ENCODE results near the gene CPED1. TPM values are rescaled to one million over a fixed set of nuclear protein-coding genes. Genes with fewer than 3 reads are reported as not detected.
"Not testable (repeated sequence)": the region's sequence is repeated elsewhere in the genome, so short reads cannot be mapped to it uniquely, and the experiment has no call there.

Gene CPED1
- polyA plus RNA-seq, 4 donors = 33.4 to 50.9 (median 36.8) TPM

DNA sequence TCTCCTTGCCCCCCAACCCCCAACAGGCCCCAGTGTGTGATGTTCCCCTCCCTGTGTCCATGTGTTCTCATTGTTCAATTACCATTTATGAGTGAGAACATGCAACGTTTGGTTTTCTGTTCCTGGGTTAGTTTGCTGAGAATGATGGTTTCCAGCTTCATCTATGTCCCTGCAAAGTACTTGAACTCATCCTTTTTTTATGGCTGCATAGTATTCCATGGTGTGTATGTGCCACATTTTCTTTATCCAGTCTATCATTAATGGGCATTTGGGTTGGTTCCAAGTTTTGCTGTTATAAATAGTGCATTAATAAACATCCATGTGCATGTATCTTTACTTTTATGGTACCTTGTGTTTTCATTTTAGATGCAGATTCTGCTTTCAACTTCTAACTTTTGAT lies 136.9 kb downstream of the CPED1 start:
- DNase-seq (ENCODE audit: low read depth in 4 of 4, low spot score in 3 of 4) = not testable (repeated sequence)

DNA sequence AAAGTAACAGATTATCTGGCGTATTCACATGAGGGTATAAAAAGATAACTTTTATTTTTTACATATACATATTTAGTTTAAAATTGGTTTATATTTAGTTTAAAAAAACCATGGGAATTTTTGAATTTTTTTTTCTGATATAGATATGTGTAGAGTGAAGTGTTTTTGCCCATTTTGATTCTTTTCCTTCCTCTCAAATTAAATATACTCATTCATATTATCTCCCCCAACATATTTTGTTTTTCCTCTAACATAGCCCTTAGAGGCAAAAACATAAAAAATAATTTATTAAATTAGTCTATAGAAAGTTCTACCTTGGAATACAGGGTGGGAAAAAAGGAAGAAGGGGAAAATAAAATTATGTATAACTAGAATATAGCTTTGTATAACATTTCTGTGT lies 137.7 kb downstream of the CPED1 start:
- no peak for DNase-seq (ENCODE audit: low read depth in 4 of 4, low spot score in 3 of 4)

DNA sequence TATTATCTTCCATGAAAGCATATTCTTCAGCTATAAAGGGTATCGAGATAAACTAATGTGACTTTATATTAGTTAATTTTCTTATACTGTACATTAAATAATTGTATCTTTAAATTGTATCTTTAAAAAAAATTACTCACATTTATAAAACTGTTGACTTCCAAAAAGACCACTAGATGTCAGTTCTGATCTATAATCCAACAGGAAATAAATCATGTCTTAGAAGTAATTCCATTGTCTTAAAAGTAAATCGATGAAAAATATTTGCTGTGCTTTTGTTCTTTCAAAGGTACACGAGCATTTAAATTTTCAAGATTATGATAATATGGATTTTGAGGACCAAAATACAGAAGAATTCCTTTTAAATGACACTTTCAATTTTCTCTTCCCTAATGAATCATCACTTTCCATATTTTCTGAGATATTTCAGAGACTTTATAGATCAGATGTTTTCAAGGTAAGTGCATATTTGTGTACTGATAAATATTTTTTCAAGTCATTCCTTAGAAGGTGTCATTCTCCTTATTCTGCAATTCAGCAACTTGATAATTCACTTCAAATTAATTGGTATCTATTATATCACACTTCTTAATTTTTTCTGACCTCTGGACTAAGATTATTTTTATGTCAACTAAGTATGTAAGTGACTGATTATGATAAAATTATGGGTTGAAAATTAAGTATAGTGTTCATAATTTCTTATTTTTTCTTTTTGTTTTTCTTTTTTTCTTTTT lies 138.5 kb downstream of the CPED1 start:
- DNase-seq (ENCODE audit: low read depth in 4 of 4, low spot score in 3 of 4) = no peak

DNA sequence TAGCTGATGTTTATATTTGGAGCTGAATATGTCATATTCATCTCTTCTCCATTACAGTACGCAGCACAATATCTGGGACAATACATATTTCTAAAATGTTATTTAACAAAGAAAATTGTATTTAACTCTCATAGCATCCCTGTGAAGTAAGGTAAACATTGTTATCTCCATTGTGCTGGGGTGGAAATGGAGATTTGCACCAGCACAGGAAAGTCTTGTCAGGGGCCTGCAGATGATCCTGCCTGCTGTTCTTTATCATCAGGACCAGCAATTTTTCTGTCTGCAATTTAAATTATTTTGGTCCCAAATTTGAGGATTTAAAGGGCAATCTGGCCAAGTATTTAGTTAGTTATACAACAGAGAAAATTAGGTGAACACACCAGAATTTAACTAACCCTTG lies 144.4 kb downstream of the CPED1 start:
- DNase-seq (ENCODE audit: low read depth in 4 of 4, low spot score in 3 of 4) = no peak

DNA sequence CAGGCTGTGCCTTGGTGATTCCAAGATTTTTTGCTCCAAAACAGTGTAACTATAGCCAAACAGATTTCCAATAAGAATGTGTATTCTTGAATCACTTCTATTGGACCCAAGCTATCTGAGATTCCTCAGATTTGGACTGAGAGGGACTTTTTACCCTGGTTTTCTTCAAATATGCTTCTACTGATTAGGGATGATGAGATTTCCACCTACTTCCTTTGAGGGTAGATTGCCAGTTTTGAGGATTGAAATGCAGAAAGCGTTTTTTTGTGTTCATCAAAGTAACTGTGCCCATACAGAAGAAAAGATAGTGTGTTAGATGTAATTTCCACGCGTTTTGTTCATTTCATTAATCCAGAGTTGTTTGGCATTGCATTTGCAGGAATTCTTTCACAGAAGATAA lies 144.9 kb downstream of the CPED1 start:
- no peak for DNase-seq (ENCODE audit: low read depth in 4 of 4, low spot score in 3 of 4)

DNA sequence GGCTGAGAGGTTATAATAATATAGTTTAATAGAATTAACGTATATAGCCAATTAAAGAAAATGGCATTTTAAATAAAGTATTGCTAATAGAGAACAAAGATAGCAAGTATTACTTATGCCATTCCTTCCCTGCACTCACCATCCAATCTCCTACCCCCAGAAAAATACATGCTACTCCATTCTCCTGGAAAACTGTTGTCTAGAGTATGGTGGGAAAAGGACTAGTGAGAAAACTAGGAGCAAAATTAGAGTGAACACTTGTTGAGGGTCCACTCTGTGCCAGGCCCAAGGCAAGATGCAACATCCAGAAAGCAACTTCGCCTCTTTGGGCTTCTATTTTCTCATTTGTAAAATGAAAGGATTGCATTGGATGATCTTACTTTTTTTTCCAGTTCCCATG lies 149.1 kb downstream of the CPED1 start:
- no peak for DNase-seq (ENCODE audit: low read depth in 4 of 4, low spot score in 3 of 4)

DNA sequence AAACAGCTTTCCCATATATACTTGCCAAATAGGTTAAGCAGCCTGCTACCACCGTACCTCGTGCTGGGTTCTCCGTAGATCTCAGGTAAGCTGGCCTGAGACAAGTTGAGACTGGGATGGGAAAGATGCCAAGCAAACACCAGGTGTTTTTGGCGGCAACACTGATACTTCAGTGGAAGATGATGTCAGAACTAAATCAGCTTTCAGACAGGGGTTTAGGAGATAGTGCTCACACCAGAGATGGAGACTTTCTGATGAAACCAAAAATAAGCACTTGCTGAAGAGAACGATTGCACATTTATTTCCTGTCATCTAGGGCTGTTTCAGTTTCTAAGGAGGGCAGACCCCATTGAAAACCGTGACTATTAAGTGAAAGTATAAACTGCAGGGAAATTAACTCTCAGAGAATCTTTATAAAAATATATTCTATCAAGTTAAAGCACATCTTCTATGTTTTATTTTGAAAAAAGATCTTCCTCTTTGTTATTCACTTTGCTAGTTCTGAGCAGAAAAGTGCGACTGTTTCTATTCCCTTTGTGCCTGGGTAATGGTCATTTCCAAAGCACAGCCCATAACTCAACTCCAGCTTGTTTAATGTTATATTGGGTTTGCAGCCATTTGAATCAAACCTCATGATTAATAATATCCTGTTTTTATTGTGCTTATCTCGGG lies 149.9 kb downstream of the CPED1 start:
- DNase-seq (ENCODE audit: low read depth in 4 of 4, low spot score in 3 of 4) = no peak

DNA sequence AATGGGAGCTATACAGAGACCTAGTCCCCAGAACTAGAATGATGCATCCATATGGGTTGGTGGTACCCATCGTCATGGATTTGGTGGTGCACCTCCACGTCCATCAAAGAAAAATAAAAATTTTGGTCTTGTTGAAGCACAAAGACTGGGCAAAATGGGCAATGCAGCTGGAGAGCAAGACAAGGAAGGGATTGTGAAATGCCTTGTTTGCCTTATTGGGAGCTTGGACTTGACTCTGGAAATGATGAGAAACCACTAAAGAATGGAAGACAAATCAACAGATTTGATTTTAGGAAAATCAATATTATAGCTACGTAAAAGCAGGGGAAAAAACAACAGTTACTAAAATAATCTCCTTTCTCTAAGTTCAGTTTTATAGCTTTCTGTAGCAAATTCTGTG lies 150.9 kb downstream of the CPED1 start:
- DNase-seq (ENCODE audit: low read depth in 4 of 4, low spot score in 3 of 4) = no peak

DNA sequence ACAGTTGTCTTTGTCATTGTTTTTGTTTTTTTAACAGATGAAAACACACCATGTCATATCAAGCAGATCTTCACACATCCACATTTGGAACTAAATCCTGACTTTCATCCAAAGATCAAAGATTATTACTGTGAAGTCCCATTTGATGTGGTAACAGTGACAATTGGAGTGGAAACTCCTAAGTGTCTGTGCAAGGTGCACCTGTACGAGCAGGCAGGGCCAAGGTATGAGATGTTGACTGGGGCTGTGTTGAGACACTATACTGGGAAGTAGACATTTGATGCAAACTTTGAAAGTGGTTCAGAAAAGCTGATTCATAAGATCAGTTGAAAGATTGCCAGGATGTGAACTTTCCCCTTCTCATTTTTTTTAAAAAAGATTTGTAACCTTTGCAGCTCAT lies 152.3 kb downstream of the CPED1 start:
- no peak for DNase-seq (ENCODE audit: low read depth in 4 of 4, low spot score in 3 of 4)

DNA sequence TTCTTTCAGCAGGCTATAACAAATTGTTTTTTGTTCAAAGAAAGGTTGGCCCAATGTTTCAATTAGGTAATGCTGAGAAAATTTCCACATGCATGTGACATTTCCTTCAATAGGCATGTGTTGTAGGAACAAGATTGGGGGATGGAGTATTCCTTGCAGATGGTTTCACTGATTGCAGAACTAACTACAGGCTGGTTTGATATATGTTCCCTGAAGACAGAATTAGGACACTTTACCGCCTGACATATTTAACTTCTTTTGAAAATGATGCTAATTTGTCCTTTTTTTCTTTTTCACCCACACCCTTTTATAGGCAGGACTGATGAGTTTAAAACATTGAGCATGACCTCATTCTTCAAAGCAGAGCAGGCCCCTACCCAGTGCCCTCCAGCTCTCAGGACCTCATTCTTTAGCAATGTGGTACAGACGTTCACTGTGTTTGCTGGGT lies 163.3 kb downstream of the CPED1 start:
- no peak for DNase-seq (ENCODE audit: low read depth in 4 of 4, low spot score in 3 of 4)

DNA sequence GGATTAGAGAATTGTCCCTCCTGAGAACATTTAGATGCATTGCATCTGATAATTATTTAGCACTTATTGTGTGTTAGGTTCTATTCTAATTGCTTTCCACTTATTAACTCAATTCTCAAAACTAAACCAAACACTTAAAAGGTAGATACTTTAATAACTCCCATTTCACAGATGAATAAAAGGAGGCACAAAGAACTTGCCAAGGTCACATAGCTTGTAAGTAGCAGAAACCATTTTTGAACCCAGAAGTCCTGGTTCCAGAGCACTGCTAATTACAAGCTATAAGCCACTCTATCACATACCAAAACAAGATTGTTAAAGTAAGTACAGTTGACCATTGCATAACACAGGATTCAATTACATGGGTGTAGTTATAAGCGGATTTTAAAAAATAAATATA lies 164.9 kb downstream of the CPED1 start:
- DNase-seq (ENCODE audit: low read depth in 4 of 4, low spot score in 3 of 4) = no peak

DNA sequence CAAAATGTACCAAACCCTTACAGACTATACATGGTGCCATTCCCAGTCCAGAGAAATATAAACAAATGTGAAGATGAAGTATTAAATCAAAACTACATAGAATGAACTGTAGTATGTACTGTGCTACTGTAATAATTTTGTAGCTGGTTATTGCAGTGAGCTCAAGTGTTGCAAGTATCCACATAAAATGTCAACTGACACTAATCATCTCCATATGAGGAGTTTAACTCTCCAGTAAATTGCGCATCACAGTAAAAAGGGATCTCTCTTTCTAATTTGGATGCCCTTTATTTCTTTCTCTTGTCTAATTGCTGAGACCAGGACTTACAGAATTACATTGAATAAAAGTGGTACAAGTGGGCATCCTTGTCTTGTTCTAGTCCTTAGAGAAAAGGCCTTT lies 165.5 kb downstream of the CPED1 start:
- no peak for DNase-seq (ENCODE audit: low read depth in 4 of 4, low spot score in 3 of 4)

DNA sequence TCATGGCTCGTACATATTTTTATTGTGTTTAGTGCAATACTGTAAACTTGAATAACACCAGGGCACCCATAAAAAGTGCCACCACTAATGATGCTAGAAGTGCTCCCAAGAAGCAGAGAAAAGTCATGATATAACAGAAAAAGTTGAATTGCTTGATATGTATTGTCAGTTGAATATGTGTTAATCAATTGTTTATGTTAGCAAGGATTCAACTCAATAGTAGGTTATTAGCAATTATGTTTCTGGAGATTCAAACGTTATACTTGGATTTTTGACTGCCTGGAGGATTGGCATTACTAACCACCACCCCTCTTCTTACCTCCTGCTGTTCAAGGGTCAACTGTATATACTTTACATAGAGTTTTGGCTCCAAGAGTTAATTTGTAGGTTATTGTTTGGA lies 168.3 kb downstream of the CPED1 start:
- DNase-seq (ENCODE audit: low read depth in 4 of 4, low spot score in 3 of 4) = no peak

DNA sequence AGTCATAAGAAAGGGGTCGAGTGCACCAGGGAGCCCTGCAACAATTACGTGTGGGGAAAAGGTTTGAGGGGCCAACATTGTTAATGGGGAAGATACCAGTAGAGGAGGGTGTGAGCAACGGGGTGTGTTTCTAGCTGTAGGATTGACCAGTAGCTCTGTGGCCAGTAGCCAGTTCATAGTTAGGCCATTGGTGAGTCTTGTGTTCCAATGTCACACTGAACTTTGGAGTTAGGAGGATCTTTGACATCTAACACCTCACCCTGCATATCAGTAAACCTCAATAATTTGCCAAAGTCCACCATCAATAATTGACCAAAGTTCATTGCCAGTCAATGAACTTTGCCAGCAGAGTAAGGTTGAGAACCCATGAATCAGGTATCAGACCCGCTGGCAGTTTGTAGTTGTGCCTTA lies 168.8 kb downstream of the CPED1 start:
- no peak for DNase-seq (ENCODE audit: low read depth in 4 of 4, low spot score in 3 of 4)

DNA sequence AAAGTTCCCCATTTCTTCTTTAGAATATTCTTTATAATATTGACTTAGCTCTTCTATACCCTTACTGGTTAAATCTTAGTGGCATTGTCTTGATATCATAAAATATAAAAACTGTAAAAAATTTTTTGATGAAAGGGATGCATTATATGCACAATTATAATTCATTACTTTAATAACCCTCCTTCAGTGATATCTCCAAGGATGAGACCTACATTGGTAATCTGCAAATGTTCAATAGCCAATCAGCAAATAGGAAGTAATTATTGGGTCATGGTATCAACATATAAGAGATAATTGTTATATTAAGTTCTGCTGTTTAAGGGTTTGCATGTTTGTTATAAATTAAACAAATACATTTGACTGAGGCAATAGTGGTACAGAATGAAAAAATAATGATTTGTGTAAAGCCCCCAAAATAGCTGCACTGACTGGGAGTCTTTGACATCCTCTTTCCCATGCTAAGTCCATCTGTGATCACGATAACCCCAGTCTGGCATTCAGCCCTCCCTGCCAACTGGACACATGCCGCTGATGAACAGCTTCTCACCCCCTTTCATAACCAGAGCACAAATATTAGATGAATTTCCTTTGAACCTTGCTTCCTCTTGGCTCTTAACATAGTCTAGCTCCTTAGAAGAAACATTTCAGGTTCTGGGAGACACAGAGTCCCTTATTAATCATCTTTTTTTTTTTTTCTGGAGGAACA lies 169.5 kb downstream of the CPED1 start:
- DNase-seq (ENCODE audit: low read depth in 4 of 4, low spot score in 3 of 4) = no peak

DNA sequence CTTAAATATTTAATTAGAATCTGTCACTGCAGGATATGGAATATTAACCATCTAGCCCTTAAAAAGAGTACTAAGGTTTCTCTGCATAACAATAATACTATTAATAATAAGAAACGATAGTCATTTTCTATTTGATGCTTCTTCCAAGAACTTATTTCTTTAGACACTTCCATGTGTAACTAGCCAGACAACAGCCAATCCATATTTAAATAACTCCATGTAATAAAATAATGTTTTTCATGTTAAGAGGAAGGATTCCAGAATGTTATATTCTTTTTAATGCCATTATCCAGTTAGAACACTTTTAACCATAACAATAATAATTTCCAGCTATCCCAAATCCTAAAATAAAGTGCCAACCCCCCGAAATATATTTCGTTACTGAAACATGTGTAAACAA lies 170.2 kb downstream of the CPED1 start:
- DNase-seq (ENCODE audit: low read depth in 4 of 4, low spot score in 3 of 4) = no peak

DNA sequence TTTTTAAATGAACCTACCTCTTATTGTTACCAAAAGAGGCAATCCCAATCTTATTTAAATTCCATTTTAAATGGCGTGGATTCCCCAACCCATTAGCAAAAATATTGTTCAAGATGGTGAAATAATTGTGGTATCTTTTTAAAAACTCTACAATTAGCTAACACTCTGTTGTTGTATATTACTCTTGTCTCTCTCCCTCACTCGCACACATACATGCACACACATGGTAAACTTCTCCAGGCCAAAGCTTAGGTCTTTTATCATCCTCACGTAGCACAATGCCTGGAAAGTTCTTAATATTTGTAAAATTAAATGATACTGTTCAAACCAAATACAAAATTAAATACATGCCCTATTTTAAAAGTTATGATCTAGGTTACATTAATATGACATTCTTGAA lies 171.0 kb downstream of the CPED1 start:
- no peak for DNase-seq (ENCODE audit: low read depth in 4 of 4, low spot score in 3 of 4)

DNA sequence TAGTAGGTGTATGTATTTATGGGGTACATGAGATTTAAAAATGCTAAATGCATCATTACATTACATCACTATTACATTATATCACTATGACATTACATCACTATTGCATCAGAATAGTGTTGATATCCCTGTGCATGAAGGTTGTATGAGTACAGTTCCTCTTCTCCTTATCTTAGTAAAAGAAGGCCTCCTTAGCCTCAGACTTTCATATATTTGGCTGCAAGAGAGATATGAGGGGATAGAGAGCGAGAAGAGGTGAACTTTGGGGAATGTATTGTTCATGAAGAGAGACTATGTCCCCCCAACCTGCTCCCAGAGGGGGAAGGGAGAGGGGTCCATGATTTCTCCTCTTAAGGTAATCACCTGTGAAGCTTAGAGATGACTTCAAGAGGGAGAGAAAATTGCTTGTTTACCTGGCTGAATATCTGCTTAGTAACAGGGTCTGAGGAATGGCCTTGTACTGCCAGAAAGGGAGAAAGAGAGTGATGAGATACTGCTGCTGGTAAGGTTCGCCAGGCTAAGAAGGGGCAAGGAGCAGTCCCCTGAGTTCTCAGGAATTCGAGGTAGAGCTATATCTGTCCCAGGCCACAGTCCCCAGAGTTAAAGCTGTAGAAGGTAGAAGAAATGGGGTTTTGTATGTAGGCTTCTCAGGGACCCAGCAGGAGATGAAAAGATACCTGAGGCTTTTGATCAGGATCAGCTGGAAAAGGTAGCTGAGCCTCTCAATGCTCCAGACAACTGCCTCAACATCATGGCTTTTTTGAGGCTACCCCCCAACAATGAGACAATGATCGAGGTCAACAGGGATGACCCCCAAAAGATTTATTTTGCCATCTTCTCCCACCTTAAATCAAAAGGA lies 171.9 kb downstream of the CPED1 start:
- DNase-seq (ENCODE audit: low read depth in 4 of 4, low spot score in 3 of 4) = no peak

DNA sequence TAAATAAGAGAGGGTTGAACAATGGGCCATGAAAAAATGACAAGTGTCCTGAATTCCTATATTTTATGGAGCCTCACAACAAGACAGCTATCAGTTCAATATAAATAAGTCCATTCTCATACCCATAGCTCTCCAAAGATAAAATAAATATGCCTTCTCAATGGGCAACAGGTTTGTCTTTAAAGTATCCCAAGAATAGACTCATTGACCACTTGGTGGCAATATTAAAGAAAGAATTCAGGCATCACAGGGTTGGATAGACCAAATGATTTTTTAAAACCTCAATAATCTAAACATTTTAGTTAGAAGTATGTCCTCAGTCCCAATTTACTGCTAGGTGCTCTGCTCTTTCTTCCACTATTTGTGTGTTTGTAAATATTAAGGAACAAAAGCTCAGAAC lies 175.2 kb downstream of the CPED1 start:
- DNase-seq (ENCODE audit: low read depth in 4 of 4, low spot score in 3 of 4) = no peak

DNA sequence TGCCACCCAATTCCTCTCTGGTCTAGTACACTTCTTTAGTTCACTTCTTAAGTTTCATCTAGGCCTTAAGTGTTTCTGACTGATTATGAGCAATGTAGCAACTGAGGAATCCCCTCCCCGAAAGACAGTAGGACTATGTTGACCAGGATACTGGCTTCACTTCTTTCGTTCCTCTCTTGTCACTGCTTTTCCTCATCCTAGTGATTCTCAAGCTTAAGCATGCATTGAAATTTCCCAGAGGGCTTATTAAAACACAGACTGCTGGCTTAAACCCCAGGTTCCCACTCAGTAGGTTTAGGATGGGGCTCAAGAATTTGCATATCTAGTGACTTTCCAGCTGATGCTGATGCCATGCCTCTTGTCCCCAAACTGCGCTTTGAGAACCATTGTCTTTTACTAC lies 175.7 kb downstream of the CPED1 start:
- no peak for DNase-seq (ENCODE audit: low read depth in 4 of 4, low spot score in 3 of 4)

DNA sequence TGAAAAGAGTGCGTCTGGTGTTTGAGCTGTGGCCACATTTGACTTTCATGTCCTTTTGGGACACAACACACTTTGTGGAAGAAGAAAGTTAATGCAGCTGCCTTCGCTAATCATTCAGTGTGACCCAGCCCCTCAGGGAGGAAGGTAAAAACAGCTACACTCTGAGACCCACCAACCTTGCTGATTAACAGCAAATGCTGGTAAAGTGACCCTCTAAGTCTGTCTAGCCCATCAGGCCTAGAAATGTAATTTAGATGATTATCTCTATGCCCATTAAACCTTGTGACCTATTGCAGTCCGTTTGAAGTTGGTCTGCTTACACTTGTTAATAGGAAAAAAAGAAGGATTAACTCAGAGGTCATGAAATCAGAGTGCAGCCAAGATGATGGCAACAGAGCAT lies 178.4 kb downstream of the CPED1 start:
- no peak for DNase-seq (ENCODE audit: low read depth in 4 of 4, low spot score in 3 of 4)

Measured in left renal pelvis (tissue), 4 donors.